GM12878 (cell line): Measurements from ENCODE around the gene PARVA. TPM values are rescaled to one million over a fixed set of nuclear protein-coding genes. Genes with fewer than 3 reads are reported as not detected.

Experiments used
- ATAC-seq: fragments of 200-7000 bp; cut with Tn5 transposase; 3 replicates; pipeline ENCODE4 v1.9.1; 2020; ENCODE audit warnings: mild to moderate bottlenecking, moderate library complexity
- BruUV-seq: library from RNA; stranded (reverse); fragments of 400-500 nt; replicated peaks from 2 replicates; lab custom pipeline; 2021; lab: Mats Ljungman, UMichigan
- CTCF ChIA-PET: fragments of 300-600 bp; sonication (Branson Sonifier 250); formaldehyde crosslinking; extraction: SDS; loops from one replicate; lab custom pipeline; 2021; ENCODE audit warnings: inconsistent platforms; lab: Yijun Ruan, JAX
- POLR2A ChIA-PET: fragments of 350-600 bp; formaldehyde crosslinking; extraction: SDS; loops from one replicate; lab custom pipeline; 2021; ENCODE audit warnings: inconsistent platforms; lab: Charles Lee
- RAD21 ChIA-PET: fragments of 300-600 bp; sonication (Branson Sonifier 250); formaldehyde crosslinking; loops from one replicate; lab custom pipeline; 2023; ENCODE audit warnings: antibody characterized with exemption; ENCODE audit not compliant: unreplicated experiment; lab: Charles Lee
- SMC1A ChIA-PET: fragments of 300-600 bp; sonication (Branson Sonifier 250); formaldehyde crosslinking; loops from one replicate; lab custom pipeline; 2023; ENCODE audit not compliant: unreplicated experiment, uncharacterized antibody; lab: Charles Lee
- DNase-seq: peaks from one replicate; pipeline ENCODE4 v3.0.0-alpha.2; 2011; ENCODE audit warnings: low read depth, low spot score
- FAIRE-seq: peaks from 3 replicates; lab custom pipeline; 2011; peaks lifted over from hg19 to GRCh38; lab: Jason Lieb, UNC
- H2AFZ ChIP-seq: 2 replicates; pipeline ENCODE4 v1.6.0; 2011; ENCODE audit warnings: low read depth, low read length, control low read depth; ENCODE audit not compliant: control insufficient read depth
- H3K27ac ChIP-seq: 2 replicates; pipeline ENCODE4 v1.5.1; 2011; ENCODE audit warnings: control low read depth; ENCODE audit not compliant: control insufficient read depth, insufficient read depth
- H3K27me3 ChIP-seq, 2 experiments: replicated peaks in 1 of 2; 2 replicates each; pipeline versions ENCODE4 v1.6.0 to v1.6.1; 2011; ENCODE audit warnings: low read length in 1 of 2; ENCODE audit not compliant: control insufficient read depth in 2 of 2, insufficient read depth in 2 of 2
- H3K36me3 ChIP-seq, 2 experiments: 2 replicates each; pipeline ENCODE4 v1.5.1; 2011; ENCODE audit warnings: low read length in 1 of 2; ENCODE audit not compliant: control insufficient read depth in 2 of 2, insufficient read depth in 2 of 2
- H3K4me1 ChIP-seq: 2 replicates; pipeline ENCODE4 v1.6.1; 2011; ENCODE audit warnings: mild to moderate bottlenecking, low read length, moderate library complexity, mixed read lengths; ENCODE audit not compliant: control insufficient read depth, insufficient read depth
- H3K4me2 ChIP-seq: 2 replicates; pipeline ENCODE4 v1.6.0; 2011; ENCODE audit warnings: control low read depth; ENCODE audit not compliant: control insufficient read depth, insufficient read depth
- H3K4me3 ChIP-seq: fragments of 200-600 bp; sonication (generic); 2 replicates; pipeline ENCODE4 v1.5.1; 2016
- H3K79me2 ChIP-seq: 2 replicates; pipeline ENCODE4 v1.6.0; 2011; ENCODE audit warnings: low read length; ENCODE audit not compliant: control insufficient read depth, insufficient read depth
- H3K9ac ChIP-seq: 2 replicates; pipeline ENCODE4 v1.8.0; 2011; ENCODE audit warnings: low read length, control low read depth, mixed read lengths; ENCODE audit not compliant: control insufficient read depth, insufficient read depth
- H3K9me3 ChIP-seq: replicated peaks from 3 replicates; pipeline ENCODE4 v1.5.1; 2011; ENCODE audit warnings: mild to moderate bottlenecking, low read length; ENCODE audit not compliant: control insufficient read depth, insufficient read depth
- H4K20me1 ChIP-seq: 2 replicates; pipeline ENCODE4 v1.6.0; 2011; ENCODE audit not compliant: control insufficient read depth, insufficient read depth
- ATF2 ChIP-seq: IDR thresholded peaks from 2 replicates; pipeline ENCODE4 v1.6.1; 2012; ENCODE audit warnings: low read length, inconsistent platforms
- BACH1 ChIP-seq: fragments of 450-650 bp; IDR thresholded peaks from 2 replicates; pipeline ENCODE4 v1.6.1; 2017; ENCODE audit warnings: mild to moderate bottlenecking, borderline replicate concordance
- BCL11A ChIP-seq: IDR thresholded peaks from 2 replicates; pipeline ENCODE4 v1.6.1; 2011; ENCODE audit warnings: low read depth, low read length
- EZH2 ChIP-seq: IDR thresholded peaks from 2 replicates; pipeline ENCODE4 v1.6.1; 2012; ENCODE audit warnings: low read depth, mild to moderate bottlenecking, control low read depth, inconsistent platforms, low read length, borderline replicate concordance; ENCODE audit not compliant: control insufficient read depth
- FOS ChIP-seq: IDR thresholded peaks from 3 replicates; pipeline ENCODE4 v1.6.1; 2011; ENCODE audit warnings: borderline replicate concordance; ENCODE audit not compliant: insufficient read length; ENCODE audit errors: extremely low read depth
- MLLT1 ChIP-seq: fragments of 450-650 bp; IDR thresholded peaks from 2 replicates; pipeline ENCODE4 v1.6.1; 2016; ENCODE audit warnings: mild to moderate bottlenecking
- NFYA ChIP-seq: IDR thresholded peaks from 2 replicates; pipeline ENCODE4 v1.6.1; 2011; ENCODE audit warnings: low read depth, mild to moderate bottlenecking, low read length, improper control_type of control experiment, borderline replicate concordance
- NR2C2 ChIP-seq: IDR thresholded peaks from 2 replicates; pipeline ENCODE4 v1.6.1; 2011; ENCODE audit warnings: borderline replicate concordance, low read depth; ENCODE audit not compliant: control insufficient read depth, insufficient read length
- POLR2AphosphoS5 ChIP-seq: IDR thresholded peaks from 2 replicates; pipeline ENCODE4 v1.6.1; 2011; ENCODE audit warnings: mild to moderate bottlenecking, low read length, inconsistent platforms
- RAD51 ChIP-seq: fragments of 450-650 bp; IDR thresholded peaks from 2 replicates; pipeline ENCODE4 v1.6.1; 2016; ENCODE audit warnings: moderate library complexity, mild to moderate bottlenecking, inconsistent platforms
- RFX5 ChIP-seq: IDR thresholded peaks from 2 replicates; pipeline ENCODE4 v1.6.1; 2011; ENCODE audit warnings: low read depth, low read length, improper control_type of control experiment
- TAF1 ChIP-seq: IDR thresholded peaks from 2 replicates; pipeline ENCODE4 v1.6.1; 2011; ENCODE audit warnings: mild to moderate bottlenecking, low read depth, low read length, borderline replicate concordance
- ZNF24 ChIP-seq: fragments of 450-650 bp; IDR thresholded peaks from 2 replicates; pipeline ENCODE4 v1.6.1; 2017; ENCODE audit warnings: antibody characterized with exemption, mild to moderate bottlenecking
- ZNF384 ChIP-seq: IDR thresholded peaks from 2 replicates; pipeline ENCODE4 v1.6.1; 2012; ENCODE audit warnings: low read depth, mild to moderate bottlenecking, low read length, improper control_type of control experiment, borderline replicate concordance
- WGBS: methylation state at CpG from one replicate; pipeline ENCODE4 v1.1.6; 2016; ENCODE audit warnings: low lambda C conversion rate; ENCODE audit not compliant: insufficient replicate concordance, insufficient coverage; ENCODE audit errors: missing lambda C conversion rate; 5-methylcytosine and 5-hydroxymethylcytosine counted together
- in situ Hi-C: fragments of 300-500 bp; cut with MboI; formaldehyde crosslinking; loops from 9 replicates; pipeline ENCODE4 v1.14.3; 2018; ENCODE audit warnings: mixed read lengths
- intact Hi-C: fragments of 100-400 bp; cut with micrococcal nuclease; formaldehyde crosslinking; loops from one replicate; pipeline ENCODE4 v1.14.2; 2022; ENCODE audit not compliant: unreplicated experiment
- polyA plus RNA-seq, 11 experiments: library from polyadenylated mRNA; depleted of rRNA in 4 of 11; unstranded in 6 of 11; stranded (reverse) in 5 of 11; fragments of >200 nt; fragmentation: Nextera tagmentation in 4 of 11; fragmentation: Illumina TruSeq in 1 of 11; extraction: Ambion mirVana in 4 of 11; extraction: Trizol in 1 of 11; gene quantifications; 1 replicate in 1 of 11; 2 replicates in 10 of 11; pipeline versions ENCODE4 v1.2.1 to v1.2.3, GENCODE V29; 2011 to 2016; ENCODE audit warnings: inconsistent platforms in 2 of 11, missing spikeins in 2 of 11, low read depth in 1 of 11
- total RNA-seq, 4 experiments: library from RNA; depleted of rRNA in 3 of 4; stranded (reverse); fragments of >200 nt in 3 of 4; fragmentation: Illumina TruSeq in 1 of 4; extraction: Trizol in 1 of 4; gene quantifications; 2 replicates each; pipeline versions ENCODE4 v1.2.1 to v1.2.3, GENCODE V29; 2013 to 2021
- TF ChIP-seq, protein P1 (sequence below): fragments of 450-650 bp; IDR thresholded peaks from 2 replicates; pipeline ENCODE4 v1.6.1; 2017; ENCODE audit warnings: mild to moderate bottlenecking

PARVA gene
- total and polyA plus RNA-seq, 10 of the 15 experiments (the other 5 are each of a cell fraction or from before 2014, with no cell fraction given): 0.01 to 0.44 (median 0.03) TPM; not detected in 7

- TF ChIP-seq, protein P1, sequence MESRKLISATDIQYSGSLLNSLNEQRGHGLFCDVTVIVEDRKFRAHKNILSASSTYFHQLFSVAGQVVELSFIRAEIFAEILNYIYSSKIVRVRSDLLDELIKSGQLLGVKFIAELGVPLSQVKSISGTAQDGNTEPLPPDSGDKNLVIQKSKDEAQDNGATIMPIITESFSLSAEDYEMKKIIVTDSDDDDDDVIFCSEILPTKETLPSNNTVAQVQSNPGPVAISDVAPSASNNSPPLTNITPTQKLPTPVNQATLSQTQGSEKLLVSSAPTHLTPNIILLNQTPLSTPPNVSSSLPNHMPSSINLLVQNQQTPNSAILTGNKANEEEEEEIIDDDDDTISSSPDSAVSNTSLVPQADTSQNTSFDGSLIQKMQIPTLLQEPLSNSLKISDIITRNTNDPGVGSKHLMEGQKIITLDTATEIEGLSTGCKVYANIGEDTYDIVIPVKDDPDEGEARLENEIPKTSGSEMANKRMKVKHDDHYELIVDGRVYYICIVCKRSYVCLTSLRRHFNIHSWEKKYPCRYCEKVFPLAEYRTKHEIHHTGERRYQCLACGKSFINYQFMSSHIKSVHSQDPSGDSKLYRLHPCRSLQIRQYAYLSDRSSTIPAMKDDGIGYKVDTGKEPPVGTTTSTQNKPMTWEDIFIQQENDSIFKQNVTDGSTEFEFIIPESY: no peak
- no peak for TF ChIP-seq NFYA
These were observed 165.0 kb downstream of the PARVA start (continued) for GRCh38 chr11:12542186-12542935.

DNA sequence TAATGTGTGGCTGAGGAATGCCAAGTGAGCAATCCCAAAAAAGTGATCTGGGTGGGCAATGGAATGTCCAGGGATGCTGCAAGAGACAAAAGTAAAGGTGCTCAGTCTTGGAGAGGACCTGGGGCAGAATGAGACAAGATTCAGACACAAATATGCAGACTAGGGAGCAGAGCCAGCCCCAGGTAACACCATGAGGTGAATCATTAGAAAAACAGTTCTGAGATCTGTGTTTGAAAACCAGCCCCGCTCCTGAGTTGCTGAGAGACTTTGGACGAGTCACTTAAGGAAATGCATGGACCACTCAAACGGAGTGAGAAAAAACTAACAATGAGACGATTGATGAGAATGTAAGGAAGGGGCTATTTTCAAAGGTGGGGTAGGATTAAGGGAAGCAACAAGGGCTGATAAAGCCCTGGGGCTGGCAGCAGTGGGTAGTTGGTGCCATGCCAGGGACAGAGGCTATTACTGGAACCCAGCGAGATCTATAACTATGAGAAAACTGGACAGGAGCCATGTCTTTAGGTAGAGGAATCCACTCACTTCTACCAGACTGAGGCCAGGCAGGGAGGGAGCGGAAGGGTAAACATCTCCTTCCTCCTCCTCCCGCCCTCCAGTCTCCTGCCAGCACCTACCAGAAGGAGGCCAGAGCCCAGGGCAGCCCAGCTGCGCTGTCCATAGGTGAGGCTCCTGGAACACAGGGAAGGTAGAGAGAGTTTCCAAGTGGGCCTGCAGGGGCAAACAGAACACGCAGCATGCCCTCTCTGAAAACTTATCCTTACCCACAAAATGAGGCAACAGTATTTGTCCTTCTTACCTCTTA, 166.4 kb downstream of the PARVA start:
- Histone ChIP-seq H3K27me3 (no peaks in the 10 kb centered on the region; a peak in 2 of 4 replicates), H4K20me1 (no peaks in the 10 kb centered on the region), H3K4me3 (no peak overlapping the region), H3K27ac (no peak overlapping the region), H3K79me2 (no peaks in the 10 kb centered on the region), H3K9me3 (no peaks in the 10 kb centered on the region), H3K4me2 (no peak overlapping the region), H3K9ac (no peak overlapping the region), H3K36me3 (no peaks in the 10 kb centered on the region), H2AFZ (no peak overlapping the region), H3K4me1 (no peaks in the 10 kb centered on the region)
- RAD21 ChIA-PET: no interaction called here
- SMC1A ChIA-PET: no interaction called here
- intact Hi-C loops (no loop called here), in situ Hi-C loops (no loop called here)
- no peak for ATAC-seq
- FAIRE-seq: no peak
- no TSS peak for BruUV-seq
- 26% methylated on average over 9 of the region's 9 CpGs for WGBS
- CTCF ChIA-PET: no interaction called here
- POLR2A ChIA-PET: no interaction called here
- DNase-seq: no peak
- TF ChIP-seq NR2C2 (no peak), BCL11A (no peak), RAD51 (no peak), ZNF384 (no peak), MLLT1 (no peak), TAF1 (no peak), EZH2 (no peak), ZNF24 (no peak), BACH1 (no peak), POLR2AphosphoS5 (no peak), ATF2 (no peak), FOS (no peak), RFX5 (no peak)
